Right hindlimb (tissue), 1 donor: ENCODE results near the gene FRMPD1.
A peak's percentile ranks its signal among the peaks of the same experiment; 100 is the strongest.

Experiments used
- DNase-seq: peaks from one replicate; pipeline ENCODE4 v3.0.0-alpha.2; 2018

FRMPD1 gene

DNA sequence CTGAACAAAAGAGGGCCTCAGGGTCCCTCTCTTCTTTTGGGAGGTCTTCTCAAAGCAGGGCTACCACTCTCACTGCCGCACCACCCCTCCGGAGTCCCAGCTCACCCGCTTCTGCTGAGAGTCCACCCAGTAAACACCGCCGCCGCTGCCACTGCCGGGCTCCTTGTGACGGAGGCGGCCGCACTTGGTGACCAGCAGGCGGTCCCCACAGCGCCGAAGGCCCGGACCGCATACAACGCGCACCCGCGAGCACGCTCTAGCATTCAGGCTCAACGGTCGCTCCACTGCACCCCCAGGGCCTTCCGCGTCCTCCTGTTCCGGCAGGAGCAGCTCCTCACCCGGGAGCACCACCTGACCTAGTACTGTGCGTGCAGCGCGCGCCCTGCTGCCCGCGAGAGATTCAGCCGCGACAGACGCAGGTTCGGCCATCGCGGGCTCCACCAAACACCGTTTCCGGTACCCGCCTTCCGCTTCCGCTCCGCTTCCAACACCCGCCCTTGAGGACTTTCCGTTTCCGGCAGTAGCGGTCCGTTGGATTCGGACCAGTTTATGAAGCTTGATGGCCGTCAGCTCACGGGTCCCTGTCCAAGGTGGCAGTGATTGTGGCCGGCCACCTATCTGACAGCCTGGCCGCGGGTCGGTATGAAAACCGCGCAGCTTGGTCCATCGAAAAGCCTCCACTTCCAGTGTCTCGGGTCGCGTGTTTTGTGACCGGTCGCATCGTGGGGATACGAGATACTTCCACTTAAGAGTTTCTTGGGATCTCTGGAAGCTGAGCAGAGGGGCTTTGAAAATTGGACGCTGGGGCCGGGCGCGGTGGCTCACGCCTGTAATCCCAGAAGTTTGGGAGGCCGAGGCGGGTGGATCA is 134.1 kb downstream of the FRMPD1 start, which contains the start of gene EXOSC3:
Gene EXOSC3 (minus strand): TSS at position 449 of the 868 bp plus-strand sequence. CDS start 20 bp downstream, at position 429.
- DNase-seq: peak; percentile 94

DNA sequence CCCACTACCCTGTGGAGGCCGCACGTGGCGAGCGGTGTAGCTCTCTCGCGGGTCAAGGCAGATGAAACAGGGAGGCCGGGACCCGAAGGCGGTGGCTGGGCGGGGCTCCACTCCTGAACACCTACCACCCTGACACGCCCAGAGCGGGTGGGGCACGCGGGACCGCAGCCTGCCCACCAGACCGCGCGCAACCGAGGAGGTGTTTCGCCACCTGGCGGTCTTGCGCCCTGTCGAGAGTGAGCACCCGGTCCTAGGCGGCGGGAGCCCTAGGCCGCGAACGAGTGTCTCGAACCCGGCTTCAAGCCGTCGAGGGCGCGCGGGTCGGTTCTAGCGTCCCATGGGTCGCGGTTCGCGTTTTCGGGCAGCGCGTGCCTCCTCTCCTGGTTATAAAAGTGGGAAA is 136.3 kb downstream of the FRMPD1 start:
- DNase-seq: no peak

GRCh38 chr9:37788332-37788731 is 137.6 kb downstream of the FRMPD1 start:
- DNase-seq: no peak

DNA sequence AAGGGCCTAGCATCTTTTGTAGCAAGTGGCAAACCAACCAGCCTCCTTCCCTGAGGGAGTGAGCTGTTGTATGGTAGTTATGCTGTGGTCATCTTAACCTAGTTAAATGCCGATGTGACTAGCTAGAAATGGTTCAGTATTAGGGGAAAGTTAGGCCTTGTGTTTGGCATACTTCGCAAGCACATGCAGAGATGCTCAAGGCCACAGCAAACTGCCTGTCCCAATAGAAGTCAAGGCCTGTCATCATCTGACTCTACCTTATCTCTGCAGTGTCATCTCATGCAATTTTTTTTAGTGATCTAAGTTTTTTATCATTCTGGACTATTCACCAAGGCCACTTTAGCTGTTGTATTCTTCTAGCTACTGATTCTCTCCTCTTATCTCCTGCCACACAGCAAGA is 139.3 kb downstream of the FRMPD1 start:
- DNase-seq: no peak

- no peak for DNase-seq
These were observed 141.4 kb downstream of the FRMPD1 start for GRCh38 chr9:37792122-37792521.

DNA sequence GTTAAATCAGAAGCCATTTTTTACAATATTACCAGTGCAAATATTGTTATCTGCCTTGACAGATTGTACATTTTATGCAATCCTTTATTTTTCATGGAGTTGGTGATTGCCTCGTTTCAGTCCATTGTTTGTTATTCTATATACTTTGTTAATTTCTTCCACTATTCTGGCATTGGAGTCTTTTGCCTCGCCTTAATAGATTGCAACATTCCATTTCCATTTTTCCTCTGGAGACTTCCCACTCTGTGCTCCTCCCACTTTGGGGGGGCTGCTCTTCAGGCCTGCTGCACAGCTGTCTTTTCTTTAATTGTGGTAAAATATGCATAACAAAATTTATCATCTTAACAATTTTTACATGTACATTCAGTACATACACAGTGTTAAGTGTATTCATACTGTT is 145.5 kb downstream of the FRMPD1 start:
- DNase-seq: no peak
